22Rv1 (cell line): ENCODE results near the gene KLF12.

ENCODE experiments used
- CTCF ChIP-seq: fragments of 450-650 bp; IDR thresholded peaks from 2 replicates; pipeline ENCODE4 v1.5.1; 2017; ENCODE audit warnings: mild to moderate bottlenecking
- ZFX ChIP-seq: fragments of 450-650 bp; IDR thresholded peaks from 2 replicates; pipeline ENCODE4 v1.6.1; 2017; ENCODE audit warnings: antibody characterized with exemption, borderline replicate concordance

- TF ChIP-seq CTCF (no peak), ZFX (no peak)
Observed at GRCh38 chr13:74090397-74090796, 43.8 kb downstream of the KLF12 start.
